Body of pancreas (tissue), 4 donors: ENCODE data around the gene ADAMTSL3. TPM values are rescaled to one million over a fixed set of nuclear protein-coding genes. Genes with fewer than 3 reads are reported as not detected.

ENCODE experiments used
- ATAC-seq: fragments of 150-250 bp; one replicate; pipeline ENCODE4 v1.9.1; 2016
- DNase-seq, 4 donors: peaks; one replicate each; pipeline ENCODE4 v3.0.0-alpha.2; 2019
- H3K27ac ChIP-seq, 4 donors: fragments of 200-600 bp; sonication (generic); 1 replicate in 3 of 4; 2 replicates in 1 of 4; pipeline versions ENCODE4 v1.5.1 to v1.6.1; 2016 to 2019; ENCODE audit warnings: mild to moderate bottlenecking in 1 of 4, mixed read lengths in 1 of 4, moderate library complexity in 1 of 4
- H3K27me3 ChIP-seq, 2 donors: fragments of 200-600 bp; sonication (generic); one replicate each; pipeline ENCODE4 v1.6.0; 2016; ENCODE audit warnings: mild to moderate bottlenecking in 1 of 2
- H3K36me3 ChIP-seq, 2 donors: fragments of 200-600 bp; sonication (generic); replicated peaks in 1 of 2; 2 replicates each; pipeline ENCODE4 v1.5.1; 2016; ENCODE audit warnings: low read depth in 2 of 2; ENCODE audit not compliant: insufficient read depth in 1 of 2
- H3K4me1 ChIP-seq: fragments of 200-600 bp; sonication (generic); one replicate; pipeline ENCODE4 v1.6.0; 2016
- H3K4me3 ChIP-seq, 2 donors: fragments of 200-600 bp; sonication (generic); 1 replicate in 1 of 2; 2 replicates in 1 of 2; pipeline ENCODE4 v1.5.1; 2016 to 2019
- H3K9me3 ChIP-seq, 3 donors: fragments of 200-600 bp; sonication (generic); 1 replicate in 2 of 3; 2 replicates in 1 of 3; pipeline ENCODE4 v1.5.1; 2016
- POLR2A ChIP-seq, 3 donors: fragments of 450-650 bp; IDR thresholded peaks; one replicate each; pipeline ENCODE4 v1.6.1; 2016; ENCODE audit warnings: antibody characterized with exemption in 3 of 3, mild to moderate bottlenecking in 2 of 3
- WGBS, 2 donors: methylation state at CpG; one replicate each; pipeline ENCODE4 v1.1.5; 2017; 5-methylcytosine and 5-hydroxymethylcytosine counted together
- intact Hi-C: fragments of 100-400 bp; cut with DNase I; formaldehyde crosslinking; loops from one replicate; pipeline ENCODE4 v1.15.1; 2023
- total RNA-seq, 2 donors: library from RNA; depleted of rRNA; stranded (reverse); fragments of >200 nt; gene quantifications; one replicate each; pipeline ENCODE4 v1.1.0, GENCODE V29; 2016
- TF ChIP-seq, protein P1 (sequence below), 7 experiments: fragments of 450-650 bp in 4 of 7; fragments of 200-600 bp in 3 of 7; sonication (generic) in 3 of 7; IDR thresholded peaks; one replicate each; pipeline ENCODE4 v1.5.1; 2016 to 2019; ENCODE audit warnings: antibody characterized with exemption in 7 of 7

The ADAMTSL3 gene
- total RNA-seq, 2 donors from 2014 or later = 7.8 to 10.2 TPM

DNA sequence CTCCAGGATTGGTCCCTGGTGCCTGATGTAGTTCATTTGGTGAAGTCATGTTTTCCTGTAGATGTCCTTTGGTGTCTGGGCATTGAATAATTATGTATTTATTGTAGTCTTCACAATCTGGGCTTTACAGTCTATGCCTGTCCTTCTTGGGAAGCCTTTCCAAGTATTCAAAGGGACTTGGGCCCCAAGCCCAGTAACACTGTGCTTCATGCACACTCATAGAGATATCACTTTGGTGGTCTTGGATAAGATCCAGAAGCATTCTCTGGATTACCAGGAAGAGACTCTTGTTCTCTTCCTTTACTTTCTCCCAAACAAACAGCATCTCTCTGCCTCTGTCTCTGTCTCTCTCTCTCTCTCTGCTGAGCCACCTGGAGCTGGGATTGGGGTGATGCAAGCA, 300.6 kb downstream of the ADAMTSL3 start:
- no peaks in the 10 kb centered on the region for H3K27me3 ChIP-seq
- intact Hi-C loops = no loop called here
- ATAC-seq (no peak), DNase-seq (no peak)
- no peak overlapping the region for H3K27ac ChIP-seq
- TF ChIP-seq, protein P1, sequence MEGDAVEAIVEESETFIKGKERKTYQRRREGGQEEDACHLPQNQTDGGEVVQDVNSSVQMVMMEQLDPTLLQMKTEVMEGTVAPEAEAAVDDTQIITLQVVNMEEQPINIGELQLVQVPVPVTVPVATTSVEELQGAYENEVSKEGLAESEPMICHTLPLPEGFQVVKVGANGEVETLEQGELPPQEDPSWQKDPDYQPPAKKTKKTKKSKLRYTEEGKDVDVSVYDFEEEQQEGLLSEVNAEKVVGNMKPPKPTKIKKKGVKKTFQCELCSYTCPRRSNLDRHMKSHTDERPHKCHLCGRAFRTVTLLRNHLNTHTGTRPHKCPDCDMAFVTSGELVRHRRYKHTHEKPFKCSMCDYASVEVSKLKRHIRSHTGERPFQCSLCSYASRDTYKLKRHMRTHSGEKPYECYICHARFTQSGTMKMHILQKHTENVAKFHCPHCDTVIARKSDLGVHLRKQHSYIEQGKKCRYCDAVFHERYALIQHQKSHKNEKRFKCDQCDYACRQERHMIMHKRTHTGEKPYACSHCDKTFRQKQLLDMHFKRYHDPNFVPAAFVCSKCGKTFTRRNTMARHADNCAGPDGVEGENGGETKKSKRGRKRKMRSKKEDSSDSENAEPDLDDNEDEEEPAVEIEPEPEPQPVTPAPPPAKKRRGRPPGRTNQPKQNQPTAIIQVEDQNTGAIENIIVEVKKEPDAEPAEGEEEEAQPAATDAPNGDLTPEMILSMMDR (IDR thresholded peaks at IDR 0.05) = no peak
- no peak for TF ChIP-seq POLR2A (IDR thresholded peaks at IDR 0.05)
- H3K4me3 ChIP-seq = no peak overlapping the region
- H3K4me1 ChIP-seq = no peaks in the 10 kb centered on the region
- no peaks in the 10 kb centered on the region for H3K36me3 ChIP-seq
- H3K9me3 ChIP-seq = no peaks in the 10 kb centered on the region

DNA sequence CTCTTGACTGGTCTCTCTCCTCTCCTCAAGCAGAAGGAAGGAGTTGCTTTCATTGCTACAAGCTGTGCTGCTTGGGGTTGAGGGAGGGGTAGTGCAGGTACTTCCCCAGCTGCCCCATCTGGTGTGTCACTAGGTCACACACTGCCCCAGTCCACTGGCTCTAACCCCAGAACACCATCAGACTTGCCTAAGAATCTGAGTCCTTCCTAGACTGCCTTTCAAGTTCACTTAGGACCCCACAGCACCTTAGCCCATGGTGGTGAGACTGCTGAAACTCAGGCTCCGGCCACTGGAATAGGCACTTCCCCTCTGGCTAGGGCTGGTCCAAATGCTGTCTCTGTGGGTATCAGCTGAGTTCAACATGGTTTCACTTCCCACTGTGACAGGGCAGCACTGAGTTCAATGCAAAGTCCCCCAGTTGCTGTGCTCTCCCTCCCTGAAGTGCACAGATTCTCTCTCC, 301.9 kb downstream of the ADAMTSL3 start:
- TF ChIP-seq, protein P1 (IDR thresholded peaks at IDR 0.05) = no peak
- TF ChIP-seq POLR2A (IDR thresholded peaks at IDR 0.05) = no peak
- H3K27ac ChIP-seq = no peak overlapping the region
- DNase-seq = no peak
- intact Hi-C loops = no loop called here
- H3K4me1 ChIP-seq = no peaks in the 10 kb centered on the region
- WGBS, 2 donors = 86 to 100% methylated on average over 1 of the region's 1 CpG
- ATAC-seq = no peak
- no peaks in the 10 kb centered on the region for H3K36me3 ChIP-seq
- no peak overlapping the region for H3K4me3 ChIP-seq
- H3K9me3 ChIP-seq = no peaks in the 10 kb centered on the region
- H3K27me3 ChIP-seq = no peaks in the 10 kb centered on the region

- 85% methylated on average over 4 of the region's 4 CpGs for WGBS, 2 donors
- Histone ChIP-seq H3K4me1 (no peaks in the 10 kb centered on the region), H3K36me3 (no peaks in the 10 kb centered on the region), H3K27me3 (no peaks in the 10 kb centered on the region), H3K9me3 (no peaks in the 10 kb centered on the region), H3K27ac (no peak overlapping the region), H3K4me3 (no peak overlapping the region)
- ATAC-seq = no peak
- DNase-seq = no peak
- TF ChIP-seq POLR2A (IDR thresholded peaks at IDR 0.05) = no peak
- TF ChIP-seq, protein P1 (IDR thresholded peaks at IDR 0.05) = no peak
- intact Hi-C loops = no loop called here
These were observed 303.0 kb downstream of the ADAMTSL3 start for GRCh38 chr15:83956887-83957286.

- Histone ChIP-seq H3K4me3 (no peak overlapping the region), H3K9me3 (no peaks in the 10 kb centered on the region), H3K27ac (no peak overlapping the region), H3K4me1 (no peaks in the 10 kb centered on the region), H3K36me3 (no peaks in the 10 kb centered on the region), H3K27me3 (no peaks in the 10 kb centered on the region)
- 93 to 96% methylated on average over 2 of the region's 2 CpGs for WGBS, 2 donors
- intact Hi-C loops = no loop called here
- TF ChIP-seq POLR2A (IDR thresholded peaks at IDR 0.05) = no peak
- TF ChIP-seq, protein P1 (IDR thresholded peaks at IDR 0.05) = no peak
- ATAC-seq (no peak), DNase-seq (no peak)
These were observed 305.6 kb downstream of the ADAMTSL3 start for GRCh38 chr15:83959477-83959876.

DNA sequence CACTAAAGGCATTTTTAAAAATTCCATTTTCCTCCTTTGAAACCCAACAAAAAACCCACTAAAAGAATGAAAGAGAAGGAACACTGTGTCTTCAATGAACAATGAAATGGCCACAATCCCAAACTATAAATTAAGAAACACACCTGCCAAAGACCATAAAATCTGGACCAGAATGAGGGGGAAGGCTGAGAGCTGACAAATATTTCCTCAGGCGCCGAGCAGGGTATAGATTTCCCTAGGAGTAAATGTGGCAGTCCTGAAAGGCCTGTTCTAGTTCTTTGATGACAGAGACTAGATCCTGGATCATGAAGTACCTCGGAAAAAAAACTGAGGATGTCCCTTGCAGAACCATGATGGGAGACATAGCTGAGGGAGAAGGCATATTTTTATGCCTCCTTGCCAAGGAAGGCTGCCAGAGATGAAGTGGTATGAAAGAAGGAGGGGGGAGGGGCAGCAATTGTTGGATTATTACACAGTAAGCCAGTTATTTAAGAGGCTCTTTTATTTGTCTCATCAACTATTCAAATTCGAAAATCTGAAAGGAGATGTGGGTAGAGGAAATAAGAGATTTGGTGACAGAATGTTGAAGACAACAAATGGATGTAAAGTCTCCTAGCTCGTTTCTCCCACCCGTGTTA, 306.4 kb downstream of the ADAMTSL3 start:
- no peak overlapping the region for H3K27ac ChIP-seq
- H3K36me3 ChIP-seq = no peaks in the 10 kb centered on the region
- no peak overlapping the region for H3K4me3 ChIP-seq
- no peaks in the 10 kb centered on the region for H3K4me1 ChIP-seq
- 83 to 88% methylated on average over 6 of the region's 6 CpGs for WGBS, 2 donors
- no peaks in the 10 kb centered on the region for H3K27me3 ChIP-seq
- intact Hi-C loops = no loop called here
- DNase-seq (no peak), ATAC-seq (no peak)
- H3K9me3 ChIP-seq = no peaks in the 10 kb centered on the region
- TF ChIP-seq, protein P1 (IDR thresholded peaks at IDR 0.05) = no peak
- no peak for TF ChIP-seq POLR2A (IDR thresholded peaks at IDR 0.05)
